ENCODE data around the gene C1orf105. TPM values are rescaled to one million over a fixed set of nuclear protein-coding genes. Genes with fewer than 3 reads are reported as not detected.

C1orf105 gene
- total RNA-seq, 1 donor from 2014 or later: not detected

DNA sequence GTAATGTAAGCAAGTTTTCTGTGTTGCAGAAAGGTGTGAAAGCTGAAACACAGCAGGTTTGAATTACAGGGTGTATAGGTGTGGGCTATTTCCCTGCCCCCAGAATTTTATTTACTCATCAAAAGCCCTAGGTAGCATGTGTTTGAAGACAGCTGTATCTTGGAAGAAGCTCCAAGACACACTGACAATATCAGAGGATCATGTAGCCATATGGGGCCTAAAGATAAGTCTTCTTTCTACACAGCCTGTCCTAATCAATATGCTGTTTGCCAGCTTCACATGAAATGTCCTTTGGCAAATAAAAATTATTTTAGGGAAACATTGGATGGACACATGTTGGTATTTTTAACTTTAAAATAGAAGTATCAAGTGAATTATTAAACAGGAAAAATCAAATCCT, 95.0 kb downstream of the C1orf105 start:
- no peak for DNase-seq (ENCODE audit: low spot score in 2 of 2, unreplicated experiment in 2 of 2)
- H3K27ac Mint-ChIP-seq: no peak overlapping the region
- H3K4me1 Mint-ChIP-seq: peaks cover 30% of the 10 kb centered on the region
- TF ChIP-seq, protein P1, sequence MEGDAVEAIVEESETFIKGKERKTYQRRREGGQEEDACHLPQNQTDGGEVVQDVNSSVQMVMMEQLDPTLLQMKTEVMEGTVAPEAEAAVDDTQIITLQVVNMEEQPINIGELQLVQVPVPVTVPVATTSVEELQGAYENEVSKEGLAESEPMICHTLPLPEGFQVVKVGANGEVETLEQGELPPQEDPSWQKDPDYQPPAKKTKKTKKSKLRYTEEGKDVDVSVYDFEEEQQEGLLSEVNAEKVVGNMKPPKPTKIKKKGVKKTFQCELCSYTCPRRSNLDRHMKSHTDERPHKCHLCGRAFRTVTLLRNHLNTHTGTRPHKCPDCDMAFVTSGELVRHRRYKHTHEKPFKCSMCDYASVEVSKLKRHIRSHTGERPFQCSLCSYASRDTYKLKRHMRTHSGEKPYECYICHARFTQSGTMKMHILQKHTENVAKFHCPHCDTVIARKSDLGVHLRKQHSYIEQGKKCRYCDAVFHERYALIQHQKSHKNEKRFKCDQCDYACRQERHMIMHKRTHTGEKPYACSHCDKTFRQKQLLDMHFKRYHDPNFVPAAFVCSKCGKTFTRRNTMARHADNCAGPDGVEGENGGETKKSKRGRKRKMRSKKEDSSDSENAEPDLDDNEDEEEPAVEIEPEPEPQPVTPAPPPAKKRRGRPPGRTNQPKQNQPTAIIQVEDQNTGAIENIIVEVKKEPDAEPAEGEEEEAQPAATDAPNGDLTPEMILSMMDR (IDR thresholded peaks at IDR 0.05; ENCODE audit: unreplicated experiment): no peak
- H3K4me3 Mint-ChIP-seq: no peak overlapping the region
- peaks cover 6% of the 10 kb centered on the region for H3K9me3 Mint-ChIP-seq
- no peaks in the 10 kb centered on the region for H3K36me3 Mint-ChIP-seq
- no peaks in the 10 kb centered on the region for H3K27me3 Mint-ChIP-seq (ENCODE audit: low read depth)

GRCh38 chr1:172515927-172516326, 95.4 kb downstream of the C1orf105 start:
- Mint-ChIP-seq H3K27ac (no peak overlapping the region), H3K4me3 (no peak overlapping the region), H3K36me3 (no peaks in the 10 kb centered on the region), H3K4me1 (peaks cover 30% of the 10 kb centered on the region), H3K9me3 (peaks cover 6% of the 10 kb centered on the region), H3K27me3 (ENCODE audit: low read depth) (no peaks in the 10 kb centered on the region)
- TF ChIP-seq, protein P1 (IDR thresholded peaks at IDR 0.05; ENCODE audit: unreplicated experiment): no peak
- no peak for DNase-seq (ENCODE audit: low spot score in 2 of 2, unreplicated experiment in 2 of 2)

DNA sequence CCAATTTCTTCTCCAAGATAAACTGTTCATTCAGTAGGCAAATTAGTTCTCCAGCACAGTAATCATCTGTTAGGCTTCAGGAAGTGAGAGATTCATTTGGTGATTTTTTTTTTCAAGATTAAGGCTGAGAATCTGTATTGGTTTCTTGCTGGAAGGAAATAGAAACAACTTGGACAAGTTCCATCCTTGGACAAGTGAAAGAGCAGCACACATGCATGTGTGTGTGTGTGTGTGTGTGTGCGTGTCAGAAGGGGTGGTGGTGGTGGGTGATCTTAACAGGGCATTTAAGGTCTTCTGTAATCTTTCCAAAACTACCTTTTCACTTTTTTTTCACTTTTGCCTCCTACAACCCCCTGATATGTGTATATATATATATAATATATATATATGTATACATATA, 96.6 kb downstream of the C1orf105 start:
- H3K9me3 Mint-ChIP-seq: no peaks in the 10 kb centered on the region
- TF ChIP-seq, protein P1 (IDR thresholded peaks at IDR 0.05; ENCODE audit: unreplicated experiment): no peak
- no peaks in the 10 kb centered on the region for H3K27me3 Mint-ChIP-seq (ENCODE audit: low read depth)
- no peak overlapping the region for H3K27ac Mint-ChIP-seq
- DNase-seq (ENCODE audit: low spot score in 2 of 2, unreplicated experiment in 2 of 2): no peak
- H3K36me3 Mint-ChIP-seq: no peaks in the 10 kb centered on the region
- H3K4me1 Mint-ChIP-seq: peaks cover 26% of the 10 kb centered on the region
- no peak overlapping the region for H3K4me3 Mint-ChIP-seq

GRCh38 chr1:172517545-172517944, 97.1 kb downstream of the C1orf105 start:
- Mint-ChIP-seq H3K4me1 (peaks cover 23% of the 10 kb centered on the region), H3K27me3 (ENCODE audit: low read depth) (no peaks in the 10 kb centered on the region), H3K27ac (no peak overlapping the region), H3K4me3 (no peak overlapping the region), H3K9me3 (no peaks in the 10 kb centered on the region), H3K36me3 (no peaks in the 10 kb centered on the region)
- TF ChIP-seq, protein P1 (IDR thresholded peaks at IDR 0.05; ENCODE audit: unreplicated experiment): no peak
- DNase-seq (ENCODE audit: low spot score in 2 of 2, unreplicated experiment in 2 of 2): no peak

Other genes starting within 250 kb of the C1orf105 start
- 31.9 to 33.9 TPM (median 33.3 TPM) in 3 replicates for gene PIGC, start 23.4 kb downstream of the C1orf105 start, total RNA-seq
- gene SUCO, start 112.5 kb downstream of the C1orf105 start, total RNA-seq: 119 to 122 TPM (median 120 TPM) in 3 replicates
- gene FASLG, start 238.4 kb downstream of the C1orf105 start, total RNA-seq: not detected in 3 replicates

All from mesothelial cell of epicardium (in vitro differentiated cells).